Non-pigmented ciliary epithelial cell (primary cell): ENCODE data around the gene RNF166.
"Not testable (repeated sequence)": the region's sequence is repeated elsewhere in the genome, so short reads cannot be mapped to it uniquely, and the experiment has no call there.

Experiments used
- DNase-seq: peaks from one replicate; pipeline ENCODE4 v3.0.0-alpha.2; 2010; ENCODE audit warnings: low read depth

RNF166 gene

DNA sequence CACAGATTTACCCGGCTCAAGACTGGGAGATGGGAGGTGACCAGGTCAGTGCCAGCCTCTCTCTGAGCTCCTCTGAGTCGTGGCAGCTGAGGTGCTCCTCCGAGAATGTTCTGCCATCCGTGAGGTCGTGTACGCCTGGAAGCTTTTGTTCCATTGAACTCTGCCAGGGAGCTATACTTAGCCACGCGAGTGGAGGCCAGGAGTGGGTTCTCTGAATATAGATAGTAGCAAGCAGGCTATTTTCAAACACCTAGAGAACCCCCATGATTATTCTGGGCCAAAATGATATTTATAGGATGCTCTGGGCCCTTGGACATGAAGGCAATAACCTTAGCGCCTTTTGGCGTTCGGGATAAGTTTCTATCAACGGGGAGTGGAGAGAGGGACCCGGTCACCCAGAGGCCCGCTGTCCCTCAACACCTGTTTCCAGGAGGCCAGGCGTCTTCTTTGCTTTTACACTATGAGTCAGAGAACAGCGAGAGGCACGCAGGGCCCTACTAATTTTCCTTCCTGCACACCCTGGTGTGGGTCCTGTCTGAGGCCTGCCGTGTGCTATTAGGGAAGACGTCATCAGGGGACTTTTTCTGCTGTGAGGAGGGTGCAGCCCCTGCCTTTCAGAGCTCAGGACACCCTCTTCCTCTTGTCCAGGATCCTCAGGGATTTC lies 32.4 kb downstream of the RNF166 start:
- no peak for DNase-seq

GRCh38 chr16:88672776-88673175 lies 33.4 kb downstream of the RNF166 start:
- no peak for DNase-seq

DNA sequence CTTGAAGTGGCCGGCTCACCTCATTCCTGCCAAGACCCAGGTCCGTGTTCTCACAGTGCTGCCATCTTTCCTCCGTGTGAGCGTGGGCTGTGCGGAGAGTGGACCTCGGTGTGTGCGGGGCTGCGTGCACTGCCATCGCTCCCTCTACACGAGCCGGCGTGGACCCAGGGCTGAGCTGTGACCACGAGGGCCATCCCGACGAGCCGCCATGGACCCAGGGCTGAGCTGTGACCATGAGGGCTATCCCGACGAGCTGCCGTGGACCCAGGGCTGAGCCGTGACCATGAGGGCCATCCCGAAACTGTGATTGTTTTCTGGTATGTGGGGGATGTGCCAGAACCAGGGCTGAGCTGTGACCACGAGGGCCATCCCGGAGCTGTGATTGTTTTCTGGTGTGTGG lies 34.4 kb downstream of the RNF166 start:
- no peak for DNase-seq

DNA sequence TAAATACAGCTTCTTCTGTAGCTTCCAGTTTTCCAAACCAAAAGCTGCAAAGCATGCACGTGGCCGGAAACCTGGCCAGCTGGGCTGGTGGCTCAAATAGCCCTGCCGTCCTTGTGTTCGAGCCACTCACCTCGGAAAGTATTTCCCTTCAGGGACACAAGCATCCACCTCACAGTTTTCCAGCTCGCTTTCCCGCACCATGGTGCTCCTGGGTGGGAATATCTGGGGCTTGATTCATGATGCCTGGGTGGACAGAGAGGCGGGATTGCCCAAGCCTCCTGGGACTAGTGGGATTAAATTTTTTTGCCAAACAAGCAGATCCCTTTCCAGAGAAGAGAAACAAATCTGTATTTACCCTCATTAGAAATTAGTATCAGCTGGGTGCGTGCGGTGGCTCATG lies 36.2 kb downstream of the RNF166 start:
- DNase-seq: no peak

GRCh38 chr16:88669493-88669892 lies 36.7 kb downstream of the RNF166 start:
- not testable (repeated sequence) for DNase-seq

DNA sequence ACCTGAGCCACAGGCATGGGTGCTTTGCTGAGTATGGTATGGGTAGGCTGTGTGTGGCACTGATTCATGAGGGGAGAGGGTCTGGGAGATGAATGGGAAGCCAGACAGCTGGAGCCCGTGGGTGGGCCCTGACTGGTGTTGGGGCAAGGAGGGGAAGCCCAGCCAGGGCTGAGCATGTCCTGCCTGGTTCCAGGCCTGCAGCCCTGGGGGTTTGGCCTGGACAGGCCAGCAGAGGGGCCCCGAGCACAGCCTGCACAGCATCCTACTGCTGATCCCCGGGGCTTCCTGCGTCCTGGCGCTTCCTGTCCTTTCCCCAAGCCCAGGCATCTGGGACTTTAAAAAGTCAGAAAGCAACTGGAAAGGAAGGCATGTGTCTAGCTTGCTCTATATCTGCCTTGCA lies 38.7 kb downstream of the RNF166 start:
- DNase-seq: no peak

- no peak for DNase-seq
Observed at GRCh38 chr16:88665570-88665969, 40.6 kb downstream of the RNF166 start.

GRCh38 chr16:88665148-88665547 lies 41.1 kb downstream of the RNF166 start:
- DNase-seq: no peak

GRCh38 chr16:88662843-88663606 lies 43.2 kb downstream of the RNF166 start, which contains the start of gene MVD:
TSS of gene MVD (minus strand) at chr16:88663091. CDS start at chr16:88663080, 11 bp downstream.
- peak; percentile 87 for DNase-seq

DNA sequence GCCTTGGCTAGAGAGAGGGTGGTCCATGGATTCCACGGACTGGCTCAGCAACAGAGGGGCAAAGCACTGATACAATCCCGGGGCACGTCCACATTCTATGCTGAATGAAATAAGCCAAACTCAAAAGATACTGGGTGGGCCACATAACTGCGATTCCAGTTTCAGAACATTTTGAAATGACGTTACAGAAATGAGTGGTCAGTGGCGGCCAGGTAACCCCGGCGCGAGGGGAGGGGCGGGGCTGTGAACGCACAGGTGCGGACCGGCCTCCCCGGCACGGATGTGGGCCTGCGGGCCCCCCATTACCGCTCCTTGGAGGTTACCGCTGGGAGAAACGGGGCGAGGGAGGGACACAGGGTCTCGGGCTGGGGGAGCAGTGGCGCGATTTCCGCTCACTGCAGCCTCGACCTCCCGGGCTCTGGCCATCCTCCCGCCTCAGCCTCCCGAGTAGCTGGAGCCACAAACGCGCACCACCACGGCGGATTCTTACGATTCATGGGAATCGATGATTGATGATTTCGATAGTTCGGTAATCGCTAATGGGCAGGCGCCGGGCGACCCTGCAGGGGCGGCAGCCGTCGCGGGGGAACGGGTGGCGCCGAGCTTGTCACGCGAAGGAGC lies 43.9 kb downstream of the RNF166 start:
- DNase-seq: no peak

DNA sequence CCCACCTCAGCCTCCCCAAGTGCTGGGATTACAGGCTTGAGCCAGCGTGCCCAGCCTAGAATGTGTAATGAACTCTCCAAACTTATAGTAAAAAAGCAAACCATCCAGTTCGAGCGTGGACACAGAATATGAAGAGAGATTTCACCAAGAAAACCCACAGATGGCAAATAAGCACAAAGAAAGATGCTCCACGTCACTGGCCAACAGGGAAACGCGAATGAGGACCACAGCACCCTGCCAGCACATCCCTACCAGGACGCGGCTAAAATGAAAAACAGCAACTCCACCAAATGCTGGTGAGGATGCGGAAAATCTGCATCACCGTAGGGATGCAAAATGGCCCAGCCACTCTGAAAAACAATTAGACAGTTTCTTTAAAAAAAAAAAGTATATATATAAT lies 44.7 kb downstream of the RNF166 start:
- no peak for DNase-seq

DNA sequence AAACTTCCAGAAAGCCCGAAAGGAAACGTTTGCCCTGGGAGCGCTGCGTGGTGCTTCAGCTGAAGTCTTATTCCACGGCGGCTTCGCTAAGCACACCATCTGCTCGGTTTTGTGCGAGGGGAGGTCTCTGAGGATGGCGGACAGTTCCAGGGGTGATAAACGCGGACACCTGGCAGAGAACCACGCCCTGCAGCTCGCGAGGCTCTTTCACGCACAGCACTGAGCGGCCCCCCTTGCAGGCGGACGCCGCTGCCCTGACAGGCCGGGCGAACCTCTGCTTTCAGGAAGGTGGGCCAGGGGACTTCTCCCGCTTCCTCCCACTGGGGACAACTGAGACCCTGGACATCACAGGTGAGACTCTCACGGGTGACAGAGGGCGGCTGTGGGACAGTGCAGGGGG lies 47.0 kb downstream of the RNF166 start:
- no peak for DNase-seq

DNA sequence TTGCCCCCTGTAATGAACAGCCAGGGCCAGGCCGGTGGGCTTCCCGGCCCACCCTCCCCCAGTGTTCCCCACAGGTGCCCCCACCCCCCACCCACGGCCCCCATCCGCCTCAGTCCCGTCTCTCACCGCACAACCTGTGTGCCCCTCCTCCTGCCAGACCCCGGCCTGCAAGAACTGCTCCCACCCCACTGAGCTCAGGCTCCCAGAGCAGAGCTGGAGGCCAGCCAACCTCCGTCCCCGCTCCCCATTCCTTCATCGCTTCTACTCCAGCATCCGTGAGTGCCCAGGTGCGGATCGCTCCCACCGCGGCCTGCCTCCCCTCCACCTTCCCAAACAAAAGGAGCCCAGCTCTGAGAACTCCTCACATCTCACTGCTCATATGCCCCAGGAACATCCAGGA lies 47.5 kb downstream of the RNF166 start:
- no peak for DNase-seq

DNA sequence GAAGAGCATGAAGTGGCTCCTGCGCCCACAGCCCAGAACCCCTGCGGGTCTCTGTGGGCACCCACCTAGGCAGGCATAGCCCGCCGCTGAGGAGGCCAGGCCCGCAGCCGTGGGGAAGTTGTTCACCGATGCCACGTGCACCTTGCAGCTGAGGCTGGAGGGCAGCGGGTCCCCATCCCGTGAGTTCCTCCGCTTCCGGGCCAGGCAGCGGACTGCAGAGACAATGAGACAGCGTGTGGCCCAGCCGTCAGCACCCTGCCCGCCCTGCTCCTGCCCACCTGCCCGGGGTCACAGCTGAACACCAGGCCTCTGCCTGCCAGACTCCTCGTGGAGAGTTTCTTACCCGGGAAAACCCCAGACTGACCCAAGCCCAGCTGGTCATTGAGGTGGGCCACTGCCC lies 48.8 kb downstream of the RNF166 start:
- no peak for DNase-seq

GRCh38 chr16:88656291-88656980 lies 49.8 kb downstream of the RNF166 start:
- DNase-seq: no peak

GRCh38 chr16:88655733-88656281 lies 50.4 kb downstream of the RNF166 start:
- DNase-seq: no peak

DNA sequence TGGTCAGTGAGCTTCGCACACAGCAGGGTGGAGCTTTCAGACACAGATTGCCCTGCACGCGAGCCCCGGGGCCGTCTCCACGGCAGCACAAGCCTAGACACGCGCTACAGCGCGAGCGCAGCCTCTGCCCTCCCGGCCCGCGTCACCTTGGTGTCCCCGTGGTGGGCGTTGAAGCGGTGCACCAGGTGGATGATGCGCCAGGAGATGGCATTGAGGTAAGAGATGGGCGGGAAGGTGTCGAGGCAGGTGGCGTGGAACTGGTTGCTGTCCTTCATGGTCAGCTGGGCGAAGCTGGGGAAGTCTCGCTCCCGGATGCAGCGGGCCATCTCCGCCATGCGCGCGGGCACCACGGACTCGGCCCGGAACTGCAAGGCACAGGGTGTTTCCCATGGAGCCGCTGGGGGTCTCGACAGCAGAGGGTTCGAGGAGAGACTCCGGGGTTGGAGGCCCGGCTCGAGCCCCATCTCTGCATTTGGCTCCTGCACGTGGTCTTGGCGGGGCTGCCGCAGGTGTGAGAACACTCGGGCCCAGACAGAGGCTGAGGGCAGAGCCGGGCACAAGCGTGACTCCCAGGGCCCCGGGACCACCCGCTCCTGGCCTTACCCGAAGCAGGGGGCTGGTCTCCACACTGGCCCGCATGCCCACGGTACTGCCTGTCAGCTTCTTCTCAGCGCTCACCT lies 51.0 kb downstream of the RNF166 start:
- no peak for DNase-seq

DNA sequence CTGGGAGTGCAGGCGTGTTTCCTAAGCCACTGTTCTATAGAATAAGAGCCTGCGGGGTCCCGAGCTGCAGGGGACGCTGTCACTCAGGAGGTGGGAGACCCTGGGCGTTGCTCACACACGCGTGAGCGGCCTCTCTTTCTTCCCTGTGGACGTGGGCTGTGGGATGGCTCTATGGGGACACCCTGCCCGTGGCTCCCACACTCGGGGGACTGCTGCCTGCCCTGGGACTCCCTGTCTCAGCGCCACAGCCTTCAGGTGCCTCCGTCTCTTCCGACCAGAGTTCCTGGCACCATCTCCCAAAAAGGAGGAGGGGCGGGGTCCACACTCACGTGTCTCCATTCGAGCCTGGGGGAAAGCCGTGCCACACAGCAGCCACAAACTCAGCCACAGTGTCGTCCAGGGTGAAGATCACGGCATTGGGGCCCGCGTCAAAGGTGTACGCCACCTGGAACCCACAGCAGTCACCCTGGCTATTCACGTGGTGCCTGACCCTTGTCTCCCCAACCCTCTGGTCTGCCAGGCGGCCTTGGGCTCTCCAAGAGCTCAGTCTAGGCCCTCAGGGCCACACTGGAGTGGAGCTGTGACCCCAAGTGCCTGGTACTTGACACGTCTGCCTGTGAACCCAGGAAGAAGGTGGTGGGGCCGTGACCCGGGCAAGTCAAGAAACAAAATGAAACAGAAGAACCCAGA lies 51.7 kb downstream of the RNF166 start:
- no peak for DNase-seq

DNA sequence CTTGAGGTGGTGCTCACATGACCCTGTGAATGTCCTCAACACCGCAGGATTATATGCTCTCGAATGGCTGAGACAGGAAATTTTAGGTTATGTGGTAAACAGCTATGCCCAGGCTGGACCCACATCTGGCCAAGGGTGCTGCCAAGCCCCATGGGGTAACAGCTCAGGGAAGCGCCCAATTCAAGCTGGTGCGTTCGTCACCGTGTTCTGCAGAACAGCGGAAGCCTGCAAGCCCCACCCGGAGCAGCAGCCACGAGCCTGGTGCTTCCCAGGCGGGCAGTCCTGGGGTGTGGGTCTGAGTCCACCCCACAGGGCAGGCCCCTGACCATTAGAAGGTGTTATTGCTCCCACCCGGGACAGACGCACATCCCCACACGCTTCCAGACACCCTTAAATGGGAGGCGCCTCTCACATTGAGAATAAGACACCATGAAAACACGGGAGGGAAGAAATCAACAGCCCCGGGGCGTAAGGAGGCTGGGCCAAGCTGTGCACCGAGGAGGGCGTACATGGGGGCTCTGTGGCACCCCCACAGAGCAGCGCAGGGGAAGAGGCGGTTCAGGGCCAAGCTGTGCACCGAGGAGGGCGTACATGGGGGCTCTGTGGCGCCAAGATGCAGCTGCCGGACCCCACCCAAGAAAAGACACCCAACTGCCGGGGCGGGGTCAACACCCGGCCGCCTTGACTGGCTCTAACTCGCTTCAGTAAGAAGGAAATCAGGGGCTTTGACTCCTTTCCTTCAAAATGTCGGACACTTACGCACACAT lies 52.4 kb downstream of the RNF166 start:
- DNase-seq: no peak

DNA sequence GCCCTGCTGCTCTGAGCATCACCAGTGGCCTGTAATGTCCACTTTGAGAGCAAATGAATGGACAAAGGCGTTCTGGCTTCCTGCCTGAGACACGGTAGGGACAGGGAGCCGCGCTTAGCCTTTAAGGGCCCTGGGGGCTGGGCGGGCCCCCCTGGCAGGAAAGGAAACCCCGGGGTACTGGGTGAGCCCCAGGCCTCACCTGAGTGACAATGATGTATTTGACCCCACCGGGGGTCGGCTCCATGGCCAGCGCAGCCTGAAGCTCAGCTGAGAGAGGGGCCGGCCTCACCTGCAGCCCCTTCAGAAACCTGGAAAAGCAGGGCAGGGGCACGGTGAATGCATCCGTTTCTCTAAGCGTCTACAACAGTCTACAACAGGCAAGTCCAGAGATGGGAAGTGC lies 53.1 kb downstream of the RNF166 start:
- DNase-seq: no peak

DNA sequence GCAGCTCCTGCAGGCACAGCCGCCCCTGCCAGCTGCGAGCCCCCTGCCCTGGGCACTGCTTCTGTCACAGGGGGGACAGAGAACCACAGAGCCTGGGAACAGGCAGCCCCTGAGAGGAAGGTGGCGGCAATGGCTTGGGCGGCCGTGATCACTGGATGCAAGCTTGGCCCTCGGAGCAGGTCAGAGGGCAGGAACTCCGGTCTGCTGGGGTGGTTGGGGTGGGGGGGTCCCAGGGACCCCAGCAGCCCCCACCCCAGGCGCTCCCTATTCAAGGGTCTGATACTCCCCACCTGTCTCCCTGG lies 53.5 kb downstream of the RNF166 start:
- DNase-seq: no peak
